HG03378 (cell line): ENCODE results near the gene CCDC12.

ENCODE experiments used
- ATAC-seq: cut with Tn5 transposase; IDR thresholded peaks from one replicate; pipeline ENCODE4 v1.9.1; 2021; ENCODE audit warnings: mild to moderate bottlenecking, moderate library complexity; ENCODE audit not compliant: unreplicated experiment

The CCDC12 gene

GRCh38 chr3:46895761-46896160 is 80.8 kb downstream of the CCDC12 start:
- ATAC-seq = no peak

GRCh38 chr3:46895204-46895660 is 81.3 kb downstream of the CCDC12 start:
- ATAC-seq = no peak

GRCh38 chr3:46894256-46894655 is 82.3 kb downstream of the CCDC12 start:
- no peak for ATAC-seq

GRCh38 chr3:46893763-46894162 is 82.8 kb downstream of the CCDC12 start:
- ATAC-seq = no peak

GRCh38 chr3:46893146-46893748 is 83.3 kb downstream of the CCDC12 start:
- no peak for ATAC-seq

GRCh38 chr3:46892285-46893145 is 84.0 kb downstream of the CCDC12 start:
- no peak for ATAC-seq

GRCh38 chr3:46891132-46891531 is 85.4 kb downstream of the CCDC12 start:
- ATAC-seq = no peak

GRCh38 chr3:46890132-46890531 is 86.4 kb downstream of the CCDC12 start:
- ATAC-seq = no peak

- no peak for ATAC-seq
Measured at GRCh38 chr3:46889381-46890110, 87.0 kb downstream of the CCDC12 start.

- no peak for ATAC-seq
Measured at GRCh38 chr3:46888705-46889104, 87.8 kb downstream of the CCDC12 start.

- no peak for ATAC-seq
Measured at GRCh38 chr3:46887980-46888494, 88.5 kb downstream of the CCDC12 start.

GRCh38 chr3:46885612-46886011 is 90.9 kb downstream of the CCDC12 start:
- no peak for ATAC-seq

- no peak for ATAC-seq
Measured at GRCh38 chr3:46884929-46885328, 91.6 kb downstream of the CCDC12 start.

- ATAC-seq = no peak
Measured at GRCh38 chr3:46884427-46884826, 92.1 kb downstream of the CCDC12 start.

GRCh38 chr3:46883830-46884185 is 92.7 kb downstream of the CCDC12 start:
- ATAC-seq = no peak

GRCh38 chr3:46883054-46883829 is 93.3 kb downstream of the CCDC12 start:
- ATAC-seq = no peak

GRCh38 chr3:46882377-46883053 is 94.0 kb downstream of the CCDC12 start:
- ATAC-seq = no peak

GRCh38 chr3:46881596-46882376 is 94.8 kb downstream of the CCDC12 start:
- no peak for ATAC-seq

GRCh38 chr3:46880884-46881595 is 95.5 kb downstream of the CCDC12 start:
- ATAC-seq = no peak
